NCI-H460 (cell line): ENCODE measurements around the gene NIPAL4. TPM values are rescaled to one million over a fixed set of nuclear protein-coding genes. Genes with fewer than 3 reads are reported as not detected.
"Not testable (repeated sequence)": the region's sequence is repeated elsewhere in the genome, so short reads cannot be mapped to it uniquely, and the experiment has no call there.

Experiments used
- DNase-seq: peaks from one replicate; pipeline ENCODE4 v3.0.0-alpha.2; 2016; ENCODE audit warnings: low read depth; ENCODE audit errors: extremely low read depth
- polyA plus RNA-seq: library from polyadenylated mRNA; depleted of rRNA; stranded (reverse); fragments of >200 nt; gene quantifications from 2 replicates; pipeline ENCODE4 v1.2.3, GENCODE V29; 2014; cell fraction: nucleus; rRNA removed
- total RNA-seq: library from RNA; depleted of rRNA; stranded (reverse); fragments of >200 nt; shearing (Covaris generic); gene quantifications from 2 replicates; pipeline ENCODE4 v1.2.3, GENCODE V29; 2014; rRNA removed

Gene NIPAL4
- total RNA-seq: 0.23 and 0.32 TPM in 2 replicates
- 0.12 and 0.24 TPM in 2 replicates for polyA plus RNA-seq

GRCh38 chr5:157459715-157460599 is at the start of gene NIPAL4:
NIPAL4 (plus strand) TSS chr5:157460213; CDS start chr5:157460321, 108 bp downstream.
- DNase-seq: no peak

- DNase-seq: no peak
Observed at GRCh38 chr5:157415838-157416237, 44.2 kb upstream of the NIPAL4 start.

- not testable (repeated sequence) for DNase-seq
Observed at GRCh38 chr5:157419521-157419920, 40.5 kb upstream of the NIPAL4 start.

- DNase-seq: not testable (repeated sequence)
Observed at GRCh38 chr5:157429920-157430319, 30.1 kb upstream of the NIPAL4 start.

- DNase-seq: peak; percentile 53
Observed at GRCh38 chr5:157431544-157432200, 28.3 kb upstream of the NIPAL4 start.

- no peak for DNase-seq
Observed at GRCh38 chr5:157434096-157434495, 25.9 kb upstream of the NIPAL4 start.

GRCh38 chr5:157443041-157443549 is 16.9 kb upstream of the NIPAL4 start:
- DNase-seq: no peak

GRCh38 chr5:157444224-157444623 is 15.8 kb upstream of the NIPAL4 start:
- no peak for DNase-seq

- no peak for DNase-seq
Observed at GRCh38 chr5:157445745-157446411, 14.1 kb upstream of the NIPAL4 start.

GRCh38 chr5:157446412-157446935 is 13.5 kb upstream of the NIPAL4 start:
- no peak for DNase-seq

GRCh38 chr5:157447201-157447637 is 12.8 kb upstream of the NIPAL4 start:
- no peak for DNase-seq

- DNase-seq: no peak
Observed at GRCh38 chr5:157449011-157449723, 10.8 kb upstream of the NIPAL4 start.

- DNase-seq: no peak
Observed at GRCh38 chr5:157450024-157450423, 10.0 kb upstream of the NIPAL4 start.

GRCh38 chr5:157451806-157452205 is 8.2 kb upstream of the NIPAL4 start:
- no peak for DNase-seq

GRCh38 chr5:157454273-157454672 is 5.7 kb upstream of the NIPAL4 start:
- no peak for DNase-seq

GRCh38 chr5:157455057-157455456 is 5.0 kb upstream of the NIPAL4 start:
- no peak for DNase-seq

- no peak for DNase-seq
Observed at GRCh38 chr5:157456301-157456700, 3.7 kb upstream of the NIPAL4 start.

GRCh38 chr5:157457391-157457790 is 2.6 kb upstream of the NIPAL4 start:
- DNase-seq: no peak

- DNase-seq: no peak
Observed at GRCh38 chr5:157458835-157459234, 1.2 kb upstream of the NIPAL4 start.
